ENCODE measurements around the gene DUSP22. TPM values are rescaled to one million over a fixed set of nuclear protein-coding genes. Genes with fewer than 3 reads are reported as not detected.

Gene DUSP22
- total and polyA plus RNA-seq, 9 of the 15 experiments (the other 6 are each of a cell fraction or from before 2014, with no cell fraction given): 9.3 to 19.4 (median 11.8) TPM

- peak; percentile 76 for TF ChIP-seq JUND (IDR thresholded peaks at IDR 0.05; ENCODE audit: borderline replicate concordance, low read depth, low read length)
- TF ChIP-seq JUND (tag; IDR thresholded peaks at IDR 0.05; ENCODE audit: borderline replicate concordance, low read depth, low read length): peak; percentile 53; the same call in 1 of the 3 replicates
- TF ChIP-seq DMBX1 (CRISPR knock-in tag; IDR thresholded peaks at IDR 0.05; ENCODE audit: borderline replicate concordance): no peak
- TF ChIP-seq MTA3 (IDR thresholded peaks at IDR 0.05; ENCODE audit: borderline replicate concordance): peak; percentile 58; the same call in 1 of the 2 replicates
- no peak for TF ChIP-seq CREB3L1 (IDR thresholded peaks at IDR 0.05; ENCODE audit: borderline replicate concordance, low read depth)
- TF ChIP-seq CEBPB (tag; IDR thresholded peaks at IDR 0.05): peak; percentile 97
- TF ChIP-seq DNMT1 (IDR thresholded peaks at IDR 0.05): no peak
- no peak for TF ChIP-seq SMC3 (conservative IDR thresholded peaks at IDR 0.05; ENCODE audit: insufficient read depth, low read depth, low read length)
- TF ChIP-seq CBFA2T2 (conservative IDR thresholded peaks at IDR 0.05): 0 out of 2 replicates have a peak, but pooled peaks have one; percentile 12
- no peak for TF ChIP-seq COPS2 (conservative IDR thresholded peaks at IDR 0.05)
- peak; percentile 49 for TF ChIP-seq RBBP5 (IDR thresholded peaks at IDR 0.05; ENCODE audit: borderline replicate concordance, insufficient read depth, low read length, poor library complexity, severe bottlenecking)
- TF ChIP-seq MYNN (IDR thresholded peaks at IDR 0.05): peak; percentile 61; the same call in 1 of the 2 replicates
- TF ChIP-seq MYNN (CRISPR knock-in tag; IDR thresholded peaks at IDR 0.05): no peak
- TF ChIP-seq RCOR1 (IDR thresholded peaks at IDR 0.05; ENCODE audit: borderline replicate concordance in 1 of 2, low read depth in 2 of 2, low read length in 2 of 2): peak in 1 of 2 experiments; percentile 87; a peak in 2 of 4 replicates
- peak; percentile 35; the same call in 1 of the 2 replicates for TF ChIP-seq ARID3A (IDR thresholded peaks at IDR 0.05; ENCODE audit: borderline replicate concordance, low read depth, low read length)
- peak; percentile 95 for TF ChIP-seq HES1 (IDR thresholded peaks at IDR 0.05; ENCODE audit: low read depth)
- peak; percentile 75 for TF ChIP-seq SMAD4 (CRISPR knock-in tag; conservative IDR thresholded peaks at IDR 0.05)
- peak; percentile 63 for TF ChIP-seq RBM39 (optimal IDR thresholded peaks at IDR 0.05; ENCODE audit: low read depth, low read length)
- peak; percentile 89; the same call in 1 of the 2 replicates for TF ChIP-seq SPI1 (IDR thresholded peaks at IDR 0.05; ENCODE audit: borderline replicate concordance, low read depth, low read length)
- peak; percentile 54 for TF ChIP-seq CCNT2 (IDR thresholded peaks at IDR 0.05; ENCODE audit: borderline replicate concordance, extremely low read depth, insufficient read length, low read depth, low read length)
- TF ChIP-seq PKNOX1 (IDR thresholded peaks at IDR 0.05): 0 out of 2 replicates have a peak, but pooled peaks have one; percentile 7
These were observed 48.9 kb downstream of the DUSP22 start (continued) for GRCh38 chr6:340991-341827.
